HFFc6 (cell line): ENCODE results near the gene HDAC10. TPM values are rescaled to one million over a fixed set of nuclear protein-coding genes. Genes with fewer than 3 reads are reported as not detected.

Source experiments
- DNase-seq: peaks from one replicate; pipeline ENCODE4 v3.0.0-alpha.2; 2018
- H3K27ac Mint-ChIP-seq: 2 replicates; pipeline ENCODE4 v1.8.0; 2020; ENCODE audit warnings: mild to moderate bottlenecking, mixed read lengths
- H3K27me3 Mint-ChIP-seq: 2 replicates; pipeline ENCODE4 v1.8.0; 2021; ENCODE audit warnings: mild to moderate bottlenecking, moderate library complexity, mixed read lengths; ENCODE audit not compliant: insufficient read depth
- H3K36me3 Mint-ChIP-seq: 2 replicates; pipeline ENCODE4 v1.8.0; 2021; ENCODE audit warnings: low read depth, mixed read lengths
- H3K4me1 Mint-ChIP-seq: 2 replicates; pipeline ENCODE4 v1.8.0; 2020; ENCODE audit warnings: low read depth, mixed read lengths
- H3K4me3 Mint-ChIP-seq: 2 replicates; pipeline ENCODE4 v1.8.0; 2020; ENCODE audit warnings: mild to moderate bottlenecking, moderate library complexity, mixed read lengths
- H3K9me3 Mint-ChIP-seq: 2 replicates; pipeline ENCODE4 v1.8.0; 2020; ENCODE audit warnings: mild to moderate bottlenecking, mixed read lengths
- CTCF ChIP-seq: fragments of 200-600 bp; sonication (generic); IDR thresholded peaks from 2 replicates; pipeline ENCODE4 v1.5.0; 2021; ENCODE audit warnings: antibody characterized with exemption, mild to moderate bottlenecking
- total RNA-seq, 6 experiments: library from RNA; stranded (reverse); fragmentation: NEBNext Ultra II Directional; extraction: Animal tissue kit (Norgen Biotek cat#: 25700); gene quantifications; 2 replicates in 1 of 6; 3 replicates in 5 of 6; pipeline ENCODE4 v1.2.3, GENCODE V29; 2021

HDAC10 gene
- total RNA-seq, 6 experiments from 2014 or later: 24.2 to 30.9 (median 28.9) TPM

- peaks cover 29% of the 10 kb centered on the region; the same call in 1 of the 2 replicates for H3K36me3 Mint-ChIP-seq
- no peak overlapping the region for H3K27ac Mint-ChIP-seq
Measured at GRCh38 chr22:50216055-50216683, 34.9 kb downstream of the HDAC10 start.

GRCh38 chr22:50215297-50216054, 35.6 kb downstream of the HDAC10 start:
- Mint-ChIP-seq H3K27me3 (peaks cover 3% of the 10 kb centered on the region), H3K4me3 (no peak overlapping the region), H3K36me3 (peaks cover 32% of the 10 kb centered on the region; the same call in 1 of the 2 replicates), H3K9me3 (no peaks in the 10 kb centered on the region), H3K27ac (no peak overlapping the region), H3K4me1 (no peaks in the 10 kb centered on the region)
- no peak for DNase-seq
- TF ChIP-seq CTCF: no peak

More at GRCh38 chr22:50216055-50216683, 34.9 kb downstream of the HDAC10 start:
- Mint-ChIP-seq H3K4me3 (no peak overlapping the region), H3K27me3 (peaks cover 3% of the 10 kb centered on the region), H3K9me3 (no peaks in the 10 kb centered on the region), H3K4me1 (no peaks in the 10 kb centered on the region)
- no peak for TF ChIP-seq CTCF
- no peak for DNase-seq

GRCh38 chr22:50213263-50213662, 37.8 kb downstream of the HDAC10 start:
- Mint-ChIP-seq H3K36me3 (peaks cover 37% of the 10 kb centered on the region), H3K27ac (peak overlapping the region; percentile 19; the same call in 1 of the 2 replicates), H3K4me1 (no peaks in the 10 kb centered on the region), H3K27me3 (peaks cover 9% of the 10 kb centered on the region), H3K9me3 (no peaks in the 10 kb centered on the region), H3K4me3 (no peak overlapping the region)
- TF ChIP-seq CTCF: no peak
- DNase-seq: no peak

- Mint-ChIP-seq H3K4me3 (no peak overlapping the region), H3K4me1 (no peaks in the 10 kb centered on the region), H3K27ac (no peak overlapping the region), H3K27me3 (peaks cover 8% of the 10 kb centered on the region), H3K9me3 (no peaks in the 10 kb centered on the region), H3K36me3 (peaks cover 37% of the 10 kb centered on the region)
- no peak for TF ChIP-seq CTCF
- DNase-seq: no peak
Measured at GRCh38 chr22:50211147-50211546, 39.9 kb downstream of the HDAC10 start.

GRCh38 chr22:50210378-50211139, 40.5 kb downstream of the HDAC10 start:
- TF ChIP-seq CTCF: no peak
- Mint-ChIP-seq H3K4me3 (no peak overlapping the region), H3K9me3 (no peaks in the 10 kb centered on the region), H3K27me3 (peaks cover 8% of the 10 kb centered on the region), H3K36me3 (peaks cover 37% of the 10 kb centered on the region), H3K27ac (no peak overlapping the region), H3K4me1 (no peaks in the 10 kb centered on the region)
- no peak for DNase-seq
